ENCODE data around the gene MUS81. TPM values are rescaled to one million over a fixed set of nuclear protein-coding genes. Genes with fewer than 3 reads are reported as not detected.

The MUS81 gene
- total and polyA plus RNA-seq, 2 of the 13 experiments (the other 11 are each of a cell fraction or from before 2014, with no cell fraction given), result 25.6 to 30.2 TPM

GRCh38 chr11:65900125-65900898, 40.1 kb downstream of the MUS81 start, which contains the start of gene FOSL1 (continued):
- TF ChIP-seq, protein P1, sequence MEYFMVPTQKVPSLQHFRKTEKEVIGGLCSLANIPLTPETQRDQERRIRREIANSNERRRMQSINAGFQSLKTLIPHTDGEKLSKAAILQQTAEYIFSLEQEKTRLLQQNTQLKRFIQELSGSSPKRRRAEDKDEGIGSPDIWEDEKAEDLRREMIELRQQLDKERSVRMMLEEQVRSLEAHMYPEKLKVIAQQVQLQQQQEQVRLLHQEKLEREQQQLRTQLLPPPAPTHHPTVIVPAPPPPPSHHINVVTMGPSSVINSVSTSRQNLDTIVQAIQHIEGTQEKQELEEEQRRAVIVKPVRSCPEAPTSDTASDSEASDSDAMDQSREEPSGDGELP (IDR thresholded peaks at IDR 0.05; ENCODE audit: borderline replicate concordance, low read depth), result peak; percentile 83; the same call in 1 of the 2 replicates
- TF ChIP-seq SPEN (CRISPR knock-in tag; IDR thresholded peaks at IDR 0.05; ENCODE audit: low read depth) (peak; percentile 50; the same call in 1 of the 2 replicates), ZFP36L2 (CRISPR knock-in tag; IDR thresholded peaks at IDR 0.05) (no peak), ZNF747 (CRISPR knock-in tag; IDR thresholded peaks at IDR 0.05; ENCODE audit: borderline replicate concordance) (peak; percentile 32; the same call in 1 of the 2 replicates), NR2F1 (CRISPR knock-in tag; IDR thresholded peaks at IDR 0.05) (no peak), TCF7L2 (IDR thresholded peaks at IDR 0.05; ENCODE audit: low read depth, low read length) (no peak), SMAD1 (CRISPR knock-in tag; IDR thresholded peaks at IDR 0.05; ENCODE audit: borderline replicate concordance, low read depth) (no peak), ZSCAN9 (CRISPR knock-in tag; IDR thresholded peaks at IDR 0.05; ENCODE audit: borderline replicate concordance) (no peak), ZNF513 (CRISPR knock-in tag; conservative IDR thresholded peaks at IDR 0.05) (no peak), ZNF24 (IDR thresholded peaks at IDR 0.05) (no peak), RELA (CRISPR knock-in tag; IDR thresholded peaks at IDR 0.05) (no peak), PRMT3 (CRISPR knock-in tag; IDR thresholded peaks at IDR 0.05; ENCODE audit: borderline replicate concordance, low read depth) (peak; percentile 87; the same call in 1 of the 2 replicates), ZNF550 (CRISPR knock-in tag; IDR thresholded peaks at IDR 0.05; ENCODE audit: borderline replicate concordance) (no peak), TEF (CRISPR knock-in tag; IDR thresholded peaks at IDR 0.05) (no peak), ZNF225 (CRISPR knock-in tag; IDR thresholded peaks at IDR 0.05) (no peak), LRRFIP1 (CRISPR knock-in tag; conservative IDR thresholded peaks at IDR 0.05) (no peak), ZBTB7B (CRISPR knock-in tag; IDR thresholded peaks at IDR 0.05) (peak; percentile 53; the same call in 1 of the 2 replicates), ZNF382 (CRISPR knock-in tag; IDR thresholded peaks at IDR 0.05; ENCODE audit: borderline replicate concordance) (no peak)
- TF ChIP-seq, protein P2, sequence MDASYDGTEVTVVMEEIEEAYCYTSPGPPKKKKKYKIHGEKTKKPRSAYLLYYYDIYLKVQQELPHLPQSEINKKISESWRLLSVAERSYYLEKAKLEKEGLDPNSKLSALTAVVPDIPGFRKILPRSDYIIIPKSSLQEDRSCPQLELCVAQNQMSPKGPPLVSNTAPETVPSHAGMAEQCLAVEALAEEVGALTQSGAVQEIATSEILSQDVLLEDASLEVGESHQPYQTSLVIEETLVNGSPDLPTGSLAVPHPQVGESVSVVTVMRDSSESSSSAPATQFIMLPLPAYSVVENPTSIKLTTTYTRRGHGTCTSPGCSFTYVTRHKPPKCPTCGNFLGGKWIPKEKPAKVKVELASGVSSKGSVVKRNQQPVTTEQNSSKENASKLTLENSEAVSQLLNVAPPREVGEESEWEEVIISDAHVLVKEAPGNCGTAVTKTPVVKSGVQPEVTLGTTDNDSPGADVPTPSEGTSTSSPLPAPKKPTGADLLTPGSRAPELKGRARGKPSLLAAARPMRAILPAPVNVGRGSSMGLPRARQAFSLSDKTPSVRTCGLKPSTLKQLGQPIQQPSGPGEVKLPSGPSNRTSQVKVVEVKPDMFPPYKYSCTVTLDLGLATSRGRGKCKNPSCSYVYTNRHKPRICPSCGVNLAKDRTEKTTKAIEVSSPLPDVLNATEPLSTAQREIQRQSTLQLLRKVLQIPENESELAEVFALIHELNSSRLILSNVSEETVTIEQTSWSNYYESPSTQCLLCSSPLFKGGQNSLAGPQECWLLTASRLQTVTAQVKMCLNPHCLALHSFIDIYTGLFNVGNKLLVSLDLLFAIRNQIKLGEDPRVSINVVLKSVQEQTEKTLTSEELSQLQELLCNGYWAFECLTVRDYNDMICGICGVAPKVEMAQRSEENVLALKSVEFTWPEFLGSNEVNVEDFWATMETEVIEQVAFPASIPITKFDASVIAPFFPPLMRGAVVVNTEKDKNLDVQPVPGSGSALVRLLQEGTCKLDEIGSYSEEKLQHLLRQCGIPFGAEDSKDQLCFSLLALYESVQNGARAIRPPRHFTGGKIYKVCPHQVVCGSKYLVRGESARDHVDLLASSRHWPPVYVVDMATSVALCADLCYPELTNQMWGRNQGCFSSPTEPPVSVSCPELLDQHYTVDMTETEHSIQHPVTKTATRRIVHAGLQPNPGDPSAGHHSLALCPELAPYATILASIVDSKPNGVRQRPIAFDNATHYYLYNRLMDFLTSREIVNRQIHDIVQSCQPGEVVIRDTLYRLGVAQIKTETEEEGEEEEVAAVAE (CRISPR knock-in tag; IDR thresholded peaks at IDR 0.05; ENCODE audit: borderline replicate concordance), result no peak

Measured in HepG2 (cell line).